Activated CD8-positive, alpha-beta T cell treated with anti-CD3 and anti-CD28 coated beads, Interleukin-2, amount 10 ng/mL, durations not matched to agents 7 days and 5 days (primary cell): ENCODE data around the gene SDHA. TPM values are rescaled to one million over a fixed set of nuclear protein-coding genes. Genes with fewer than 3 reads are reported as not detected.
A peak's percentile ranks its signal among the peaks of the same experiment; 100 is the strongest.
"Not testable (repeated sequence)": the region's sequence is repeated elsewhere in the genome, so short reads cannot be mapped to it uniquely, and the experiment has no call there.

ENCODE experiments used
- ATAC-seq: fragments of 150-1000 bp; cut with Tn5 transposase; one replicate; pipeline ENCODE4 v1.10.0; 2021; ENCODE audit warnings: moderate library complexity
- CTCF ChIA-PET: fragments of 350-600 bp; sonication (Branson Sonifier 250); formaldehyde crosslinking; loops from one replicate; lab custom pipeline; 2021; ENCODE audit warnings: antibody characterized with exemption; lab: Charles Lee
- POLR2A ChIA-PET: fragments of 350-600 bp; sonication (Branson Sonifier 250); formaldehyde crosslinking; loops from one replicate; lab custom pipeline; 2021; ENCODE audit warnings: antibody characterized with exemption; lab: Charles Lee
- DNase-seq: peaks from one replicate; pipeline ENCODE4 v3.0.0-alpha.2; 2020
- H3K27ac Mint-ChIP-seq: one replicate; pipeline ENCODE4 v1.8.0; 2021; ENCODE audit warnings: mild to moderate bottlenecking, mixed read lengths
- H3K27me3 Mint-ChIP-seq: one replicate; pipeline ENCODE4 v1.8.0; 2021; ENCODE audit warnings: low read depth, mixed read lengths
- H3K36me3 Mint-ChIP-seq: one replicate; pipeline ENCODE4 v1.8.0; 2021; ENCODE audit warnings: low read depth, mixed read lengths
- H3K4me1 Mint-ChIP-seq: one replicate; pipeline ENCODE4 v1.8.0; 2021; ENCODE audit warnings: low read depth, mixed read lengths
- H3K4me3 Mint-ChIP-seq: one replicate; pipeline ENCODE4 v1.8.0; 2021; ENCODE audit warnings: mild to moderate bottlenecking, mixed read lengths
- H3K9me3 Mint-ChIP-seq: one replicate; pipeline ENCODE4 v1.8.0; 2022; ENCODE audit warnings: mixed read lengths; ENCODE audit not compliant: insufficient read depth
- total RNA-seq, 2 experiments: library from RNA; stranded (reverse); gene quantifications; one replicate each; pipeline ENCODE4 v1.2.3, GENCODE V29; 2021

Gene SDHA
- total RNA-seq, 2 experiments from 2014 or later: 145 to 152 TPM

GRCh38 chr5:254322-254721, 36.2 kb downstream of the SDHA start:
- H3K4me1 Mint-ChIP-seq, H3K9me3 Mint-ChIP-seq, CTCF ChIA-PET, POLR2A ChIA-PET, H3K27me3 Mint-ChIP-seq, H3K4me3 Mint-ChIP-seq, DNase-seq, ATAC-seq, H3K27ac Mint-ChIP-seq: not testable (repeated sequence)
- peaks cover 63% of the 10 kb centered on the region for H3K36me3 Mint-ChIP-seq

- H3K4me3 Mint-ChIP-seq, H3K9me3 Mint-ChIP-seq, H3K27ac Mint-ChIP-seq, DNase-seq, ATAC-seq, H3K27me3 Mint-ChIP-seq, H3K4me1 Mint-ChIP-seq, CTCF ChIA-PET, POLR2A ChIA-PET: not testable (repeated sequence)
- peaks cover 55% of the 10 kb centered on the region for H3K36me3 Mint-ChIP-seq
Observed at GRCh38 chr5:255116-255515, 37.0 kb downstream of the SDHA start.

DNA sequence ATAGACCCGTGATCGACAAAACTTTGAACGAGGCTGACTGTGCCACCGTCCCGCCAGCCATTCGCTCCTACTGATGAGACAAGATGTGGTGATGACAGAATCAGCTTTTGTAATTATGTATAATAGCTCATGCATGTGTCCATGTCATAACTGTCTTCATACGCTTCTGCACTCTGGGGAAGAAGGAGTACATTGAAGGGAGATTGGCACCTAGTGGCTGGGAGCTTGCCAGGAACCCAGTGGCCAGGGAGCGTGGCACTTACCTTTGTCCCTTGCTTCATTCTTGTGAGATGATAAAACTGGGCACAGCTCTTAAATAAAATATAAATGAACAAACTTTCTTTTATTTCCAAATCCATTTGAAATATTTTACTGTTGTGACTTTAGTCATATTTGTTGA, 38.2 kb downstream of the SDHA start:
- DNase-seq, H3K9me3 Mint-ChIP-seq, POLR2A ChIA-PET, H3K4me3 Mint-ChIP-seq, H3K27ac Mint-ChIP-seq, CTCF ChIA-PET, H3K27me3 Mint-ChIP-seq, ATAC-seq, H3K4me1 Mint-ChIP-seq: not testable (repeated sequence)
- peaks cover 53% of the 10 kb centered on the region for H3K36me3 Mint-ChIP-seq

DNA sequence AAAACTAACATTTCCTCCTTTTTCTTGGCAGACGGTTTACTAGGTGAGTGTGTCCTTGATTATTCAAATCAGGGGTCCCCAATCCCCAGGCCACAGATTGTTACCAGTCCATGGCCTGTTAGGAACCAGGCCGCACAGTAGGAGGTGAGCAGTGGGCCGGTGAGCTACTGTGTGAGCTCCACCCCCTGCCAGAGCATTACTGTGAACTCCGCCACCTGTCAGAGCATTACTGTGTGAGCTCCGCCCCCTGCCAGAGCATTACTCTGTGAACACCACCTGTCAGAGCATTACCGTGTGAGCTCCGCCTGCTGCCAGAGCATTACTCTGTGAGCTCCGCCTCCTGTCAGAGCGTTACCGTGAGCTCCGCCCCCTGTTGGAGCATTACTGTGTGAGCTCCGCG, 39.0 kb downstream of the SDHA start:
- Mint-ChIP-seq H3K9me3 (peaks cover 3% of the 10 kb centered on the region), H3K27ac (no peak overlapping the region), H3K4me3 (no peak overlapping the region), H3K36me3 (peaks cover 53% of the 10 kb centered on the region), H3K4me1 (peaks cover 4% of the 10 kb centered on the region), H3K27me3 (no peaks in the 10 kb centered on the region)
- ATAC-seq (no peak), DNase-seq (no peak)
- ChIA-PET CTCF (no interaction called here), POLR2A (no interaction called here)

DNA sequence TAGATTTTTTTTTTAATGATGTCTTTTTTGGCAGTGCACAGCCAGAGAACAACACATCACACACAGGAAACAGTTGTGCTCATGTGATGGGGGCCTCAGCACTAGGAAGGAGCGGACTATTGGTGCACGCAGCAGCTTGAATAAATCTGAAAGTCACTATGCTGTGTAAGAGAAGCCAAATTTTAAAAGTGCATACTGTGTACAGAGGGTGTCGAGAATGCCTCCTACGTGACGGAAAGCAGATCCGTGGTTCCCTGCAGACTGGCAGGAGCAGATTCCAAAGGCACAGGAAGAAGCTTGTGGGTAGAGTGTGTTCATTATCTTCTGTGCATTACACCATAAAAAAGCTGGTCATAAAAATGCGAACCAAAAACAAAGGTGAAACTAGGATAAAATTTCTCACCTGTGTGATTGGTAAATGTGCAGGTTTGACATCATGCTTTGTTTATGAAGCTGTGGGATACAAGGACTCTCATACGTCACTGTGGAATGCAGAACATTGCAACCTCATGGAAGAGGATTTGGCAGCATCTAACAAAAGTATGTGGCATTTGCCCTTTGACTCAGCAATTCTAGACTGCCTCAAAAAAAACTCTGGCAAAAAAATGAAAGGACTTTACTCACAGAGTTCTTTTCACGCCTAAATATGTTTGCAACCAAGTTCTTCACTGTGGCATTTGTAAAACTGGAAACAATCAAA, 45.3 kb downstream of the SDHA start:
- DNase-seq, H3K27me3 Mint-ChIP-seq, H3K9me3 Mint-ChIP-seq, H3K4me3 Mint-ChIP-seq, POLR2A ChIA-PET, ATAC-seq, H3K4me1 Mint-ChIP-seq, CTCF ChIA-PET, H3K27ac Mint-ChIP-seq: not testable (repeated sequence)
- peaks cover 27% of the 10 kb centered on the region for H3K36me3 Mint-ChIP-seq

- ATAC-seq (no peak), DNase-seq (no peak)
- Mint-ChIP-seq H3K27ac (no peak overlapping the region), H3K4me3 (no peak overlapping the region), H3K4me1 (no peaks in the 10 kb centered on the region), H3K27me3 (no peaks in the 10 kb centered on the region), H3K36me3 (peaks cover 24% of the 10 kb centered on the region), H3K9me3 (no peaks in the 10 kb centered on the region)
- POLR2A ChIA-PET: no interaction called here
- CTCF ChIA-PET: no interaction called here
Observed at GRCh38 chr5:264338-264737, 46.2 kb downstream of the SDHA start.

DNA sequence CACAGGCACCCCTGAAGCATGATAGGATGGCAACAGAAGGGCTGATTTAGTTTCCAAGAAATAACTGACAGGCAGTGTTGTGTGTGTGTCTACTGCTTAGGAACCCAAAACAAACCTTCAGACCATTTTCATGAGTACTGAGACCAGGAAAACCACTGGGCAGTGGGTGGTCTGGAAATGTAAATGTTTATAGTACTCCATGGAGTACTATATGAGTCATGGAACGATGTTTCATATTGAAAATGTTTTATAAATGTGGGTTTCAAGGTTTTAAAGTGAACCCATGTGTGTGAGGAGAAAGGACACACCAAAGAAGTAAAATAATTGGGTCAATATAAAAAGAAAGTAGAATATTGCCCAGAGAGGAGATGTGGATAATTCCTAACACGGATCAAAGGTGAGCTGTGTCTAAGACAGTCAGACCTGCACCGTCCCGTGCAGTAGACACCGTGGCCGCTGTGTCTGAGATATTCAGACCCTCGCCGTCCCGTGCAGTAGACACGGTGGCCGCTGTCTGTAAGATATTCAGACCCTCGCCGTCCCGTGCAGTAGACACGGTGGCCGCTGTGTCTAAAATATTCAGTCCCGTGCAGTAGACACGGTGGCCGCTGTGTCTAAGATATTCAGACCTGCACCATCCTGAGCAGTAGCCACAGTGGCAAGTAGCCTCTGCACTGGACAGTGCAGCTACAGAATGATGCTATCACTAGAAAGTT, 48.3 kb downstream of the SDHA start:
- H3K4me3 Mint-ChIP-seq, DNase-seq: not testable (repeated sequence)
- CTCF ChIA-PET: interaction anchor here (0.7 kb wide), 1 partner anchor 78 kb away, joined by 3 read pairs; no protein-coding TSS in a partner anchor

GRCh38 chr5:267716-268115, 49.6 kb downstream of the SDHA start:
- no peak overlapping the region for H3K27ac Mint-ChIP-seq
- POLR2A ChIA-PET: no interaction called here

More for the DNA sequence above, 48.3 kb downstream of the SDHA start:
- H3K9me3 Mint-ChIP-seq, H3K27ac Mint-ChIP-seq, ATAC-seq, H3K4me1 Mint-ChIP-seq, H3K27me3 Mint-ChIP-seq: not testable (repeated sequence)
- H3K36me3 Mint-ChIP-seq: peaks cover 24% of the 10 kb centered on the region
- POLR2A ChIA-PET: interaction anchor here (0.6 kb wide), 1 partner anchor 48 kb away, joined by 3 read pairs; no protein-coding TSS in a partner anchor

GRCh38 chr5:270340-270739, 52.2 kb downstream of the SDHA start:
- POLR2A ChIA-PET: interaction anchor here (2.4 kb wide), 1 partner anchor 51 kb away, joined by 23 read pairs; the partner anchor contains the start of genes CCDC127 and SDHA
- CTCF ChIA-PET: interaction anchor here (0.9 kb wide), 1 partner anchor 52 kb away, joined by 3 read pairs; the partner anchor contains the start of genes CCDC127 and SDHA
- no peak for DNase-seq
- Mint-ChIP-seq H3K27me3 (no peaks in the 10 kb centered on the region), H3K27ac (peak overlapping the region; percentile 68), H3K4me1 (peaks cover 39% of the 10 kb centered on the region), H3K36me3 (peaks cover 36% of the 10 kb centered on the region), H3K4me3 (peak overlapping the region; percentile 88), H3K9me3 (no peaks in the 10 kb centered on the region)
- ATAC-seq: no peak

More at GRCh38 chr5:267716-268115, 49.6 kb downstream of the SDHA start:
- H3K27me3 Mint-ChIP-seq: no peaks in the 10 kb centered on the region
- ATAC-seq: no peak
- no peaks in the 10 kb centered on the region for H3K9me3 Mint-ChIP-seq
- no peak overlapping the region for H3K4me3 Mint-ChIP-seq
- CTCF ChIA-PET: no interaction called here
- H3K4me1 Mint-ChIP-seq: peaks cover 13% of the 10 kb centered on the region
- no peak for DNase-seq
- H3K36me3 Mint-ChIP-seq: peaks cover 24% of the 10 kb centered on the region

DNA sequence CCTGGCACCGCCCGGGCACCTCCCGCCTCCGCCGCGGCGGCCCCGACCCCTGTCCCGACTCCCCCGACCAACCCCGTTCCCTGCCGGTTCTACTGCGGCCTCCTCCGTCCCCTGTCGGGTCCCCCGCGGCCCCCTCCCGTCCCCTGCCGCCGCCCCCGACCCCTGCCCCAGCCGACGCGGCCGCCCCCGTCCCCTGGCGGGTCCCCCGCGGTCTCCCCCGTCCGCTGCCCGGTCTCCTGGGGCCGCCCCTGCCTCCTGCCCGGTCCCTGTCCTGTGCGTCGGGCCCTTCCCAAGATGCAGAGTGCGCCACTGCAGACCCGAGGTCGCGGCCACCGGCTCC, 53.7 kb downstream of the SDHA start:
- POLR2A ChIA-PET: interaction anchor here (0.8 to 2.4 kb wide), 7 partner anchors 12 to 202 kb away, joined by 3 to 23 read pairs (median 3); partner anchors contain the start of genes CCDC127 and SDHA
- ATAC-seq: peak; percentile 1
- not testable (repeated sequence) for DNase-seq

DNA sequence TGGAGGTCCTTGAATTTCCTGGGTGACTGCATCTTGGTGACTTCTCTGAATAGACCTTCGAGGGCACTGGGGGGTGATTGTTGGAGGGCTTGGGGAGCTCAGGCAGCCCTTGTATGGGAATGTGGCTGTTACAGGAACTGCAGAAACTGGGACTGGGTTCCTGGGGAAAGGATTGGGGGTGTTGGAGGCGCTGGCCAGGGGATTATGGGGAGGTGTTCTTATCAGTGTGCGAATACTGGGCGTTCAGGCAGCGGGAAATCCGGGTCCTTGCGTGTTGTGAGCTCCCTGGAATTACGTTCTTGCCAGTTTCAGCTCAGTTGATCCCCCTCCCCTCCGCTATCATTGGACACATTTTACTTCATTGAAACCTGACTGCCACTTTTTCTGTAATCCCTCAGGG, 55.0 kb downstream of the SDHA start:
- Mint-ChIP-seq H3K4me1 (peaks cover 45% of the 10 kb centered on the region), H3K36me3 (peaks cover 38% of the 10 kb centered on the region), H3K27ac (peak overlapping the region; percentile 64), H3K4me3 (peak overlapping the region; percentile 88)
- CTCF ChIA-PET: interaction anchor here (1.0 kb wide), 1 partner anchor 13 kb away, joined by 3 read pairs; no protein-coding TSS in a partner anchor
- POLR2A ChIA-PET, DNase-seq, H3K27me3 Mint-ChIP-seq, H3K9me3 Mint-ChIP-seq, ATAC-seq: not testable (repeated sequence)

More for the DNA sequence above, 53.7 kb downstream of the SDHA start:
- peaks cover 40% of the 10 kb centered on the region for H3K36me3 Mint-ChIP-seq
- H3K27ac Mint-ChIP-seq: peak overlapping the region; percentile 87
- H3K9me3 Mint-ChIP-seq, H3K27me3 Mint-ChIP-seq: not testable (repeated sequence)
- peak overlapping the region; percentile 88 for H3K4me3 Mint-ChIP-seq
- CTCF ChIA-PET: interaction anchor here (0.9 kb wide), 1 partner anchor 12 kb away, joined by 3 read pairs; no protein-coding TSS in a partner anchor
- peaks cover 44% of the 10 kb centered on the region for H3K4me1 Mint-ChIP-seq

GRCh38 chr5:273491-273890, 55.4 kb downstream of the SDHA start:
- POLR2A ChIA-PET, ATAC-seq, DNase-seq, H3K9me3 Mint-ChIP-seq, H3K27me3 Mint-ChIP-seq: not testable (repeated sequence)
- H3K4me1 Mint-ChIP-seq: peaks cover 45% of the 10 kb centered on the region
- CTCF ChIA-PET: interaction anchor here (1.0 kb wide), 1 partner anchor 12 kb away, joined by 3 read pairs; no protein-coding TSS in a partner anchor
- peaks cover 38% of the 10 kb centered on the region for H3K36me3 Mint-ChIP-seq
- peak overlapping the region; percentile 64 for H3K27ac Mint-ChIP-seq
- peak overlapping the region; percentile 88 for H3K4me3 Mint-ChIP-seq
